HG02610 (cell line): ENCODE measurements around the gene C2orf80.
"Not testable (repeated sequence)": the region's sequence is repeated elsewhere in the genome, so short reads cannot be mapped to it uniquely, and the experiment has no call there.

Experiments
- ATAC-seq: cut with Tn5 transposase; IDR thresholded peaks from one replicate; pipeline ENCODE4 v1.9.1; 2021; ENCODE audit warnings: mild to moderate bottlenecking, moderate library complexity; ENCODE audit not compliant: unreplicated experiment

Gene C2orf80

GRCh38 chr2:208136716-208137094 lies 53.1 kb downstream of the C2orf80 start:
- ATAC-seq = no peak

- ATAC-seq = no peak
Observed at GRCh38 chr2:208135794-208136715, 53.8 kb downstream of the C2orf80 start.

DNA sequence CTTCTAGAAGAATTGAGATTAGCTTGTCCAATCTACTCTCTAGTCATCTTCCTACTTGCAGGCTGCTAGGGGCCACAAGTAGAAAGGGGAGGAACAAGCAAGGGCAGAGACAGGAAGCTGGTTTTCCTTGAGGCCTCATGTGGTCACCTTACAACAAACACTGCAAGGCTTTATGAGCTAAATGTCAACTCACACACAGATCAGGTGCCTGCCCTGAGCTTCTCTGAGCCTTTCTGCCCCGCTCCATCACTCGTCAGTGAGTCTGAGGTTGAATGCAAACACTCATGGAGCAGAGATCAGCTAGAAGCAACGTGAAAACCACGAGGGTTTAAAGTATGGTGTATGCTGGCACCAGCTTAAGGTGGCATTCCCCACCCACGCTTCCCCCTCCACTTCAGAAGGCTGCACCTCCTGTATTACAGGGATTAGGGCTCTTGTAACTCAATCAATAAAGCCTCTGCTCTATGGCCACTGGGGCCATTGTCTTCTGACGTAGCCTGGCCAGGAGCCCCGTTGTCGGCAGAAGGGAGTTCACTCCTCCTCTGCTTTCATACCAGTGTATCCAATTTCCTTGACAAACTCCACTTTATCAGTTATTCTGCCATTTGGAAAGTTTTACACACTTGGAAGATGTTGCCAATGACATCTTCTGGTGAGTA lies 54.8 kb downstream of the C2orf80 start:
- ATAC-seq = peak; percentile 57

GRCh38 chr2:208130712-208131110 lies 59.1 kb downstream of the C2orf80 start:
- ATAC-seq = no peak

DNA sequence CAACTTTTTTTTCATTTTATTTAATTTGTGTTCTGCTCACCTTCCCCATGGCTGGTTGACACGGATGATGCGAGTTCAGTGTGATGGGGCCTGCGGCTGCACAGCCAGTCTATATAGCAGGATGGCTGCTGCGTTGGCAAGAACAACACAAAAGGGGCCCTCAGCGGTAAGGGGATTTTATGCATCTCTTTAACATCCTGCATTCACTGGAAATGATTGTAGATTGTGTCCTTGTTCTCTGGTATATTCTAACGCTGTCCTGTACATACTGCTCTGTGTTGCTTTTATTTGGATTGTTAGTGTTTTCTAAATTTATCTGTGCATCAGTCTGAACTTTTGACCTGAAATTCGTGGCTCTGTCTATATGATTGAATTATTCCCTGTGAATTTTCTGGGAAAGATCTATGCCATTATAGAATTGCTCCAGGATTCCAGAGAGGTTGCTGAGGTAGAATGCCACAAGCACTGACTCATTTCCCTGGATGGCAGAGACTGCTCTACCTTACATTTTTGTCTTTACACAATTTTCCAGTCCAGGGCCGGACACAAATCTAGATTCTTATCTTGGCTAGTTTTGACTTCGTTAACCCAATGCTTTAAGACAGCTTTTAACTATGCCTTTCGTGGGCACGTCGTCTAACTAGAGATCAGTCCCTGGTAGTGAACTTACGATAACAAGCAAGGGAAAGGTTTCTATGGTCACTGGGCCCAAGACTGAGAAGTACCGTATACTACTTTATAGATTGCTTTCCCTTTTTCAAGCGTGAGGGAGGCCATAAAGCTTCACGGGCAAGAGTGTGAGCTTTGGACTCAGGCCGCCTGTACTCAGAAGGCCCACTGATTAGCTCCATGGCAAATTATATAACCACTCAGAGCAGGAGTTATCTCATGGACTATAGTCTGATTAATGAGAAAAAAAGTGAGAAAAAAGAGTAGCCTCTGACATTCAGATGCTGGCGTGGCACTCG lies 59.8 kb downstream of the C2orf80 start, which contains the start of gene CRYGC:
Gene CRYGC, minus strand, starts transcription at position 85 of the 968 bp plus-strand sequence. Its CDS starts 36 bp downstream, at position 49.
- ATAC-seq = no peak

GRCh38 chr2:208128136-208128535 lies 61.7 kb downstream of the C2orf80 start:
- no peak for ATAC-seq

GRCh38 chr2:208127090-208127489 lies 62.7 kb downstream of the C2orf80 start:
- ATAC-seq = no peak

GRCh38 chr2:208125251-208125650 lies 64.6 kb downstream of the C2orf80 start:
- ATAC-seq = no peak

DNA sequence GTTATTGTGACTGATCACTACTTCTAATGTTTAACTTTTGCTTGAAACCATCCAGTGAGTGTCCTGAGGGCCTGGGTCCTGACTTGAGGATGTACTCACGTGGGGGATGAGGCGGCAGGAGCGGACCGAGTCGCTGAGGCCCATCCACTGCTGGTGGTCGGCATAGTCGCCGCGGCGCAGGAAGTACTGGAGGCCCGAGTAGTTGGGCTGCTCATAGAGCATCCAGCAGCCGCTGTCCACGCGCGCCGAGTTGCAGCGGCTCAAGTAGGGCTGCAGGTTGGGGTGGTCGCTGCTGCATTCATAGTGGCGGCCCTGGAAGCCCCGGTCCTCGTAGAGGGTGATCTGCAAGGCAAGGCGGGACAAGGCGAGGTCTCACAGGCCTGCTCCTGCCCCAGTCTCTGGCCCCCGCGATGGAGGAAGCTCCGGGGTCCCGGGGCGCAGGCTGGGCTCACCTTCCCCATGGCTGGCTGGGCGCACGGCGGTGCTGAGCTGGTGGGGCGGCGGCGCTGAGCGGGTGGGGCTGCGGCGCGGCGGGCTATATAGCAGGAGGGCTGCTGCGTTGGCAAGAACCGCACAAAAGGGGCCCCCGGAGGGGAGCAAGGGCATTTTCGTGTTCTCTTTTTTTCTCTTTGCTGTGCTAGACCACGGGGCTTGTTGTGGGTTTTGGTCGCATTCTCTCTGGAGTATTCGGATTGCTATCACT lies 65.7 kb downstream of the C2orf80 start, which contains the start of gene CRYGD:
Gene CRYGD, minus strand, starts transcription at position 512 of the 703 bp plus-strand sequence. Its CDS starts 51 bp downstream, at position 461.
- ATAC-seq = not testable (repeated sequence)

- ATAC-seq = no peak
Observed at GRCh38 chr2:208122248-208122647, 67.6 kb downstream of the C2orf80 start.

DNA sequence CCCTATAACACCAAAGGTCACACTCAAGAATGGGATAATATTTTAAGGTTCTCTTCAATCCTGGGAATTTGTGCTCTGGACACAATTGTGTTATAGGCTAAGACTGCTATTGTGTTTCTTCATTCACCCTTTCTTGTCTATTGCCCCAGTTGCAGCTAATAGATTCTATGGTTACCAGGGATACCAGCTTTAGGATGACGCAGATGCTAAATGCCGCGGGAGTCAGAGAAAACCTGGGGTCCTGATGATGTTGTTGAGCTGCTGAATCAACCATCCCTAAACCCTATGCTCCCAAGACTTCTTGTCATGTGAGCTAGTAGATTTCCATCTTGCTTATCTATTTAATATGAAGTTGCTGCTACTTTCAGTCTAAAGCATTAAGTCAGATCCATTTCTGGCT lies 70.9 kb downstream of the C2orf80 start:
- ATAC-seq = no peak

DNA sequence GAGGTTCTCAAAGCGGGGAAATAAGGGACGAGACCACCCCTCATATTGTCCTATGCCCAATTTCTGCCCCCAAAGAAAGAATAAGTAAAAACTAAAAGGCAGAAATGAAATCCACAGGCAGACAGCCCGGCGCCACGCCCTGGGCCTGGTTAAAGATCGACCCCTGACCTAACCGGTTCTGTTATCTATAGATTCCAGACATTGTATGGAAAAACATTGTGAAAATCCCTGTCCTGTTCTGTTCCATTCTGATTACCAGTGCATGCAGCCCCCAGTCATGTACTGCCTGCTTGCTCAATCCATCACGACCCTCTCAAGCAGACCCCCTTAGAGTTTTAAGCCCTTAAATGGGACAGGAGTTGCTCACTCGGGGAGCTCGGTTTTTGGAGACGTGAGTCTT lies 72.4 kb downstream of the C2orf80 start:
- not testable (repeated sequence) for ATAC-seq
